ENCODE results near the gene METRN. TPM values are rescaled to one million over a fixed set of nuclear protein-coding genes. Genes with fewer than 3 reads are reported as not detected.

METRN gene
- polyA plus RNA-seq, 1 of the 3 experiments (the other 2 are of a cell fraction): 59.7 TPM

DNA sequence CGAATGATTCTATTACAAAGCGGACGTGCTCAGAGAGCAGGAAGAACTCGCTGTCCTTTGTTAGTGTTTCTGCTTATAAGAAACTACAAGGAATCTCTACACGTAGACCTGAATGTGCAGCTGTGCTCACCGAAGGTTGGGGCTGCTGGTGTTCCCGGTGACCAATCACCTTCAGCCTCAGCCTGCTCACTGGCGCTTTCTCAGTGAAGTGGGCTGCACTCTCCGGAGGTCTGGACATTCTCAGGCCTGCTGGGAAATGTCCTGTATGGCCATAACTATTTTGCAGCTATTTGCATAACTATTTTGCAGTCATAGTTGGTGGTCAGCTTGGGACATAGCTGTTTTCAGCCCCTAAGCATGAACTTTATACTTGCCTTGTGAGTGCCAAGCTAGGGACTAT is 35.6 kb downstream of the METRN start:
- no peaks in the 10 kb centered on the region for H3K9me3 ChIP-seq
- WGBS (ENCODE audit: low lambda C conversion rate): 64% methylated on average over 9 of the region's 9 CpGs
- H3K9ac ChIP-seq: no peak overlapping the region
- H2AFZ ChIP-seq (ENCODE audit: low read depth): no peak overlapping the region
- no peaks in the 10 kb centered on the region for H3K36me3 ChIP-seq (replicated peaks in 1 of 2; ENCODE audit: control insufficient read depth in 1 of 2, insufficient read depth in 2 of 2, low read length in 1 of 2)
- no peaks in the 10 kb centered on the region for H3K9me2 ChIP-seq
- H3F3A ChIP-seq (replicated peaks; ENCODE audit: insufficient read depth): peaks cover 4% of the 10 kb centered on the region
- no peak overlapping the region for H3K4me2 ChIP-seq
- no peaks in the 10 kb centered on the region for H4K20me1 ChIP-seq (ENCODE audit: insufficient read depth)
- CTCF ChIA-PET: interaction anchor here (0.7 to 1.4 kb wide), 3 partner anchors 9 to 34 kb away, joined by 3 to 8 read pairs (median 3); no protein-coding TSS in a partner anchor
- no peak overlapping the region for H3K4me3 ChIP-seq (ENCODE audit: low read depth in 2 of 2, low read length in 1 of 2)
- H3K4me1 ChIP-seq (ENCODE audit: control insufficient read depth in 1 of 2, insufficient read depth in 2 of 2, low read depth in 1 of 2, low read length in 1 of 2): no peaks in the 10 kb centered on the region
- TF ChIP-seq REST (IDR thresholded peaks at IDR 0.05; ENCODE audit: low read depth, low read length) (no peak), MEF2A (IDR thresholded peaks at IDR 0.05; ENCODE audit: borderline replicate concordance, low read depth) (no peak), POLR2AphosphoS5 (IDR thresholded peaks at IDR 0.05; ENCODE audit: low read depth, low read length) (no peak)
- TF ChIP-seq, protein P1, sequence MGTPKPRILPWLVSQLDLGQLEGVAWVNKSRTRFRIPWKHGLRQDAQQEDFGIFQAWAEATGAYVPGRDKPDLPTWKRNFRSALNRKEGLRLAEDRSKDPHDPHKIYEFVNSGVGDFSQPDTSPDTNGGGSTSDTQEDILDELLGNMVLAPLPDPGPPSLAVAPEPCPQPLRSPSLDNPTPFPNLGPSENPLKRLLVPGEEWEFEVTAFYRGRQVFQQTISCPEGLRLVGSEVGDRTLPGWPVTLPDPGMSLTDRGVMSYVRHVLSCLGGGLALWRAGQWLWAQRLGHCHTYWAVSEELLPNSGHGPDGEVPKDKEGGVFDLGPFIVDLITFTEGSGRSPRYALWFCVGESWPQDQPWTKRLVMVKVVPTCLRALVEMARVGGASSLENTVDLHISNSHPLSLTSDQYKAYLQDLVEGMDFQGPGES (IDR thresholded peaks at IDR 0.05; ENCODE audit: low read depth, low read length): no peak
- TF ChIP-seq, protein P2, sequence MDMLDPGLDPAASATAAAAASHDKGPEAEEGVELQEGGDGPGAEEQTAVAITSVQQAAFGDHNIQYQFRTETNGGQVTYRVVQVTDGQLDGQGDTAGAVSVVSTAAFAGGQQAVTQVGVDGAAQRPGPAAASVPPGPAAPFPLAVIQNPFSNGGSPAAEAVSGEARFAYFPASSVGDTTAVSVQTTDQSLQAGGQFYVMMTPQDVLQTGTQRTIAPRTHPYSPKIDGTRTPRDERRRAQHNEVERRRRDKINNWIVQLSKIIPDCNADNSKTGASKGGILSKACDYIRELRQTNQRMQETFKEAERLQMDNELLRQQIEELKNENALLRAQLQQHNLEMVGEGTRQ (IDR thresholded peaks at IDR 0.05; ENCODE audit: borderline replicate concordance, low read depth, low read length): no peak
- TF ChIP-seq, protein P3, sequence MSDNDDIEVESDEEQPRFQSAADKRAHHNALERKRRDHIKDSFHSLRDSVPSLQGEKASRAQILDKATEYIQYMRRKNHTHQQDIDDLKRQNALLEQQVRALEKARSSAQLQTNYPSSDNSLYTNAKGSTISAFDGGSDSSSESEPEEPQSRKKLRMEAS (IDR thresholded peaks at IDR 0.05; ENCODE audit: low read depth): no peak
- no peak overlapping the region for H3K27ac ChIP-seq (ENCODE audit: low read depth in 2 of 2, low read length in 1 of 2)
- H3K79me2 ChIP-seq (ENCODE audit: insufficient read depth): no peaks in the 10 kb centered on the region
- no peak for DNase-seq
- H3K27me3 ChIP-seq (ENCODE audit: insufficient read depth): no peaks in the 10 kb centered on the region
- POLR2A ChIA-PET: interaction anchor here (1.0 kb wide), 1 partner anchor 30 kb away, joined by 4 read pairs; the partner anchor contains the start of gene ANTKMT

GRCh38 chr16:751152-752006 is 36.5 kb downstream of the METRN start:
- Histone ChIP-seq H3K4me3 (ENCODE audit: low read depth in 2 of 2, low read length in 1 of 2) (no peak overlapping the region), H3K9ac (no peak overlapping the region), H3K79me2 (ENCODE audit: insufficient read depth) (no peaks in the 10 kb centered on the region), H3K36me3 (replicated peaks in 1 of 2; ENCODE audit: control insufficient read depth in 1 of 2, insufficient read depth in 2 of 2, low read length in 1 of 2) (no peaks in the 10 kb centered on the region), H3F3A (replicated peaks; ENCODE audit: insufficient read depth) (peaks cover 4% of the 10 kb centered on the region), H3K4me1 (ENCODE audit: control insufficient read depth in 1 of 2, insufficient read depth in 2 of 2, low read depth in 1 of 2, low read length in 1 of 2) (no peaks in the 10 kb centered on the region), H3K27me3 (ENCODE audit: insufficient read depth) (no peaks in the 10 kb centered on the region), H3K9me2 (no peaks in the 10 kb centered on the region), H2AFZ (ENCODE audit: low read depth) (no peak overlapping the region), H3K9me3 (peaks cover 1% of the 10 kb centered on the region; the same call in 1 of the 2 replicates), H3K4me2 (no peak overlapping the region), H4K20me1 (ENCODE audit: insufficient read depth) (no peaks in the 10 kb centered on the region), H3K27ac (ENCODE audit: low read depth in 2 of 2, low read length in 1 of 2) (no peak overlapping the region)
- DNase-seq: no peak
- POLR2A ChIA-PET: interaction anchor here (1.0 kb wide), 1 partner anchor 31 kb away, joined by 4 read pairs; the partner anchor contains the start of gene ANTKMT
- 85% methylated on average over 38 of the region's 39 CpGs for WGBS (ENCODE audit: low lambda C conversion rate)
- CTCF ChIA-PET: interaction anchor here (0.7 to 1.4 kb wide), 3 partner anchors 8 to 35 kb away, joined by 3 to 8 read pairs (median 3); no protein-coding TSS in a partner anchor
- TF ChIP-seq, protein P1 (IDR thresholded peaks at IDR 0.05; ENCODE audit: low read depth, low read length): no peak
- TF ChIP-seq RFX5 (IDR thresholded peaks at IDR 0.05; ENCODE audit: low read length): no peak
- TF ChIP-seq, protein P2 (IDR thresholded peaks at IDR 0.05; ENCODE audit: borderline replicate concordance, low read depth, low read length): no peak
- TF ChIP-seq POLR2AphosphoS5 (IDR thresholded peaks at IDR 0.05; ENCODE audit: low read depth, low read length): no peak
- TF ChIP-seq ELF1 (IDR thresholded peaks at IDR 0.05): no peak
- no peak for TF ChIP-seq CHD2 (IDR thresholded peaks at IDR 0.05; ENCODE audit: low read length, partially characterized antibody)
- no peak for TF ChIP-seq TAF1 (IDR thresholded peaks at IDR 0.05; ENCODE audit: borderline replicate concordance, low read depth, low read length)
- no peak for TF ChIP-seq TCF12 (IDR thresholded peaks at IDR 0.05)
- TF ChIP-seq EZH2phosphoT487 (IDR thresholded peaks at IDR 0.05; ENCODE audit: borderline replicate concordance, low read depth): no peak
- no peak for TF ChIP-seq RXRA (IDR thresholded peaks at IDR 0.05; ENCODE audit: borderline replicate concordance, low read depth)
- no peak for TF ChIP-seq SIN3A (IDR thresholded peaks at IDR 0.05; ENCODE audit: borderline replicate concordance, low read depth, low read length)
